ENCODE data around the gene EFNA3. TPM values are rescaled to one million over a fixed set of nuclear protein-coding genes. Genes with fewer than 3 reads are reported as not detected.
"Not testable (repeated sequence)": the region's sequence is repeated elsewhere in the genome, so short reads cannot be mapped to it uniquely, and the experiment has no call there.

The EFNA3 gene
- total RNA-seq, 4 donors from 2014 or later, result 2.3 to 8.7 (median 5.3) TPM

DNA sequence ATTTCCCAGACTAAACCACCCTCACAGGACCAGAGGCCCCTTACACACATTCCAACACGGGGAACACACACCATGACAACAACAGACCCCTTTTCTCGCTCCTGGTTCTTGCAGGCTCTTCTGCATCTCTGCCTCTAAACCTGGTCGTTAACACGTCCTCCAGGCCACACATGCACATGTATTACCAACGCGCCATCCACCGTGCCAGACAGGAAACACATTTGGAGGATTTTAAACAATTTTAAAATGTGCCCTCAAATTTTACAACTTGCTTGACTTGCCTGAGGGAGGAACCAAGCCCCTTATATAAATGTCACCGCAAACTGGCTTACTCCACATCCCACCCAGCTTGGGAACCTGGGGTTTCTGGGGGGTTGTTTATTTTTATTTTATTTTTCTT lies 32.2 kb downstream of the EFNA3 start:
- no peak for DNase-seq
- no peaks in the 10 kb centered on the region for H3K9me3 ChIP-seq
- TF ChIP-seq, protein P1, sequence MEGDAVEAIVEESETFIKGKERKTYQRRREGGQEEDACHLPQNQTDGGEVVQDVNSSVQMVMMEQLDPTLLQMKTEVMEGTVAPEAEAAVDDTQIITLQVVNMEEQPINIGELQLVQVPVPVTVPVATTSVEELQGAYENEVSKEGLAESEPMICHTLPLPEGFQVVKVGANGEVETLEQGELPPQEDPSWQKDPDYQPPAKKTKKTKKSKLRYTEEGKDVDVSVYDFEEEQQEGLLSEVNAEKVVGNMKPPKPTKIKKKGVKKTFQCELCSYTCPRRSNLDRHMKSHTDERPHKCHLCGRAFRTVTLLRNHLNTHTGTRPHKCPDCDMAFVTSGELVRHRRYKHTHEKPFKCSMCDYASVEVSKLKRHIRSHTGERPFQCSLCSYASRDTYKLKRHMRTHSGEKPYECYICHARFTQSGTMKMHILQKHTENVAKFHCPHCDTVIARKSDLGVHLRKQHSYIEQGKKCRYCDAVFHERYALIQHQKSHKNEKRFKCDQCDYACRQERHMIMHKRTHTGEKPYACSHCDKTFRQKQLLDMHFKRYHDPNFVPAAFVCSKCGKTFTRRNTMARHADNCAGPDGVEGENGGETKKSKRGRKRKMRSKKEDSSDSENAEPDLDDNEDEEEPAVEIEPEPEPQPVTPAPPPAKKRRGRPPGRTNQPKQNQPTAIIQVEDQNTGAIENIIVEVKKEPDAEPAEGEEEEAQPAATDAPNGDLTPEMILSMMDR (IDR thresholded peaks at IDR 0.05), result no peak
- TF ChIP-seq POLR2A (IDR thresholded peaks at IDR 0.05), result no peak
- no peaks in the 10 kb centered on the region for H3K4me1 ChIP-seq
- no peaks in the 10 kb centered on the region for H3K27me3 ChIP-seq
- no peak overlapping the region for H3K4me3 ChIP-seq
- H3K27ac ChIP-seq, result no peak overlapping the region
- no peaks in the 10 kb centered on the region for H3K36me3 ChIP-seq

DNA sequence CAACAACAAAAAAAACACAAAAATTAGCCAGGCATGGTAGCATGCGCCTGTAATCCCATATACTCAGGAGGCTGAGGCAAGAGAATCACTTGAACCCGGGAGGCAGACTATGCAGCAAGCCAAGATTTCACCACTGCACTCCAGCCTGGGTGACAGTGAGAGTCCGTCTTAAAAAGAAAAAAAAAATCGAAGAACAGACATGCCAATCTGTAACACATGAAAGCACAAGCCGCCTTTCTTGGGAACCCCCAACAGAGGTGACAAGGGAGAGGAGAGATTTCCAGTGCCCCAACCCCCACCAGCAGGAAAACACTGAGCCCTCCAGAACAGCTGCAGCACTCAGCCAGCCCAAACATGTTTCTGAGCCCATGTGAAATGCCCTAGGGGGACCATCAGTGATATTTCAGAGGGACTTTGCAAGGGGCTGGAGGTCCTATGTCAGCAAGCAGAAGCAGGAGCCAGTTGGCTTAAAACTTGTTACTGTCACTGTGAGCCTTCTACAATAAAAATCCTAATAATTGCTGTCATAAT lies 34.9 kb downstream of the EFNA3 start:
- no peaks in the 10 kb centered on the region for H3K4me1 ChIP-seq
- TF ChIP-seq, protein P1 (IDR thresholded peaks at IDR 0.05), result no peak
- TF ChIP-seq POLR2A (IDR thresholded peaks at IDR 0.05), result no peak
- no peaks in the 10 kb centered on the region for H3K27me3 ChIP-seq
- no peaks in the 10 kb centered on the region for H3K36me3 ChIP-seq
- DNase-seq, result no peak
- no peak overlapping the region for H3K4me3 ChIP-seq
- no peak overlapping the region for H3K27ac ChIP-seq
- no peaks in the 10 kb centered on the region for H3K9me3 ChIP-seq

DNA sequence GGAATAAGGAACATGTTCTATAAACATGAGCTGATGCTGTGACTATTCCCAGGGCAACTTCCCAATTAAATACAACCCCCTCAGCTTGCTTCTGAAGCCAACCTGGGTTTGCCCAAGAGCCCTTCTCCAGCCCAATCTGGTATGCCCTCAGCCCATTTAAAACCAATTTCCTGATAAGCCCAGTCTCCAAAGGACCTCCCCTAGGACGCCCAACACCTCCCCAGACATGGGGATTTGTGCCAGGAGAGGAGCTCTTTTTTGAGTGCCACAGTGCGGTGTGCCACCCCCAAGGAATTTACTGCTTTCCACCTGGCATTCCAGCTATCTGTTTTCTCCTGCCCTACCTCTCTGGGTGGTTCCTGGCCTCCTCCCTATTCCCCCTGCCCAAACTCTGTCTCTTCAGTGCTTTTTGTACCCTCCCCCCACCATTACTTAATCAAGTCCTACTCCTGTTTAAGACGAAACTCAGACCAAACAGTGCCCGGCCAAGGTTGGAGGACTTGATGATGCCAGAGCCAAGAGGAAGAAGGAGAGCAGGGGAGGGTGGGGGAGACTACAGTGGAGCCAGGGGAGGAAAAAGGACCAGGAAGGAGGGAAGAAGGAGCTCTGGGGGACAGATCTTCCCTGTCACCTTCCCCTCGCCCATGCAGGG lies 37.6 kb downstream of the EFNA3 start:
- Histone ChIP-seq H3K4me1 (no peaks in the 10 kb centered on the region), H3K9me3 (no peaks in the 10 kb centered on the region), H3K27me3 (no peaks in the 10 kb centered on the region), H3K27ac (no peak overlapping the region), H3K4me3 (no peak overlapping the region), H3K36me3 (no peaks in the 10 kb centered on the region)
- no peak for DNase-seq
- TF ChIP-seq, protein P1 (IDR thresholded peaks at IDR 0.05), result no peak
- no peak for TF ChIP-seq POLR2A (IDR thresholded peaks at IDR 0.05)

DNA sequence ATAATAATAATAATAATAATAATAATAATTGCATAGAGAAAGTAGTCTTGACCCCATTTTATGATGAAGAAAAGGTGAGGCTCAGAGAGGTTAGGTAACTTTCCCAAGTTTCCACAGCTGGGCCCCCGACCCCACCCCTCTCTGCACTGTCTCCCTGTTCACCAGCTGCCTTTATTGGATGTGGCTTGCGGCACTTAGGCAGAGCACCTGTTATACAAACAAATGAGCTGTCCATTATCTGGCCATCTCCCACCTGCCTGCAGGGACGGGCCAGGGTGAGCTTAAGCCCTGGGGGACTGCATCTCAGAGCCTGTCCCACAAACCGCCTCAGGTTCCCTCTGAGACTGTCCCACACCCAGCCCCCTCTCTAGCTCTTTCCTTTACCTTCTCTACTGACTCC lies 39.0 kb downstream of the EFNA3 start:
- H3K4me1 ChIP-seq, result no peaks in the 10 kb centered on the region
- TF ChIP-seq, protein P1 (IDR thresholded peaks at IDR 0.05), result no peak
- no peak for TF ChIP-seq POLR2A (IDR thresholded peaks at IDR 0.05)
- no peaks in the 10 kb centered on the region for H3K9me3 ChIP-seq
- no peak overlapping the region for H3K4me3 ChIP-seq
- no peaks in the 10 kb centered on the region for H3K36me3 ChIP-seq
- H3K27ac ChIP-seq, result no peak overlapping the region
- DNase-seq, result peak in 1 of 3 donors; percentile 53
- H3K27me3 ChIP-seq, result no peaks in the 10 kb centered on the region

DNA sequence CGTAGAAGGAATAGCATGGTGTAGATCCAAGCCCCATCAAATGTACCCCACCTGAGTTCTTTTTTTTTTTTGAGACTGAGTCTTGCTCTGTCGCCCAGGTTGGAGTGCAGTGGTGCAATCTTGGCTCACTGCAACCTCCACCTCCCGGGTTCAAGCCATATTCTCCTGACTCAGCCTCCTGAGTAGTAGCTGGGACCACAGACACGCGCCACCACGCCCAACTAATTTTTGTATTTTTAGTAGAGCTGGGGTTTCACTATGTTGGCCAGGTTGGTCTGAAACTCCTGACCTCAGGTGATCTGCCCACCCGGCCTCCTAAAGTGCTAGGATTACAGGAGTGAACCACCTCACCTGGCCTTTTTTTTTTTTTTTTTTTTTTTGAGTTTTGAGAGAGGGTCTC lies 39.5 kb downstream of the EFNA3 start:
- DNase-seq, result not testable (repeated sequence)

DNA sequence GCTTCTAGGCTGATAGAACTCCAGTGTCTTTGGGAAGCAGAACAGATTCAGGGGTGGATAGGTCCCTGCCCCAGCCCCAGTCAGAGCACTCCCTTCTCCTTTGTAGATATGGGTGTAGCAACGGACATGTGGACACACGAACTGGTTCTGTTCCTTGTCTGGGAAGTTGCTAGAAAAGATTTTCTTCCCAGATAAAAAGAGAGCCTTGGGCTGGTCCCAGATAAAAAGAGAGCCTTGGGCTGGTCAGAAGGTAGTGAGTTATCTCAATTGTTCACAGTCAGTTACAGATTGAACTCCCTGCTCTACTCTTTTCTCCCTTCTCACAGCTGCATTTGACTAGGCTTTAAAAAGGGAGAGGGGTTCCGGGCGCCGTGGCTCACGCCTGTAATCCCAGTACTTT lies 41.6 kb downstream of the EFNA3 start:
- Histone ChIP-seq H3K27ac (no peak overlapping the region), H3K36me3 (no peaks in the 10 kb centered on the region), H3K27me3 (no peaks in the 10 kb centered on the region), H3K4me3 (no peak overlapping the region), H3K9me3 (no peaks in the 10 kb centered on the region), H3K4me1 (peaks cover 0 to 13% (median 2%) of the 10 kb centered on the region in 4 donors)
- TF ChIP-seq POLR2A (IDR thresholded peaks at IDR 0.05), result no peak
- TF ChIP-seq, protein P1 (IDR thresholded peaks at IDR 0.05), result no peak
- DNase-seq, result no peak

More for the DNA sequence above, 39.5 kb downstream of the EFNA3 start:
- H3K9me3 ChIP-seq, H3K4me1 ChIP-seq, H3K27me3 ChIP-seq, H3K36me3 ChIP-seq, H3K4me3 ChIP-seq, H3K27ac ChIP-seq: not testable (repeated sequence)
